Measurements from ENCODE around the gene EIF2A.
A peak's percentile ranks its signal among the peaks of the same experiment; 100 is the strongest.

The EIF2A gene

DNA sequence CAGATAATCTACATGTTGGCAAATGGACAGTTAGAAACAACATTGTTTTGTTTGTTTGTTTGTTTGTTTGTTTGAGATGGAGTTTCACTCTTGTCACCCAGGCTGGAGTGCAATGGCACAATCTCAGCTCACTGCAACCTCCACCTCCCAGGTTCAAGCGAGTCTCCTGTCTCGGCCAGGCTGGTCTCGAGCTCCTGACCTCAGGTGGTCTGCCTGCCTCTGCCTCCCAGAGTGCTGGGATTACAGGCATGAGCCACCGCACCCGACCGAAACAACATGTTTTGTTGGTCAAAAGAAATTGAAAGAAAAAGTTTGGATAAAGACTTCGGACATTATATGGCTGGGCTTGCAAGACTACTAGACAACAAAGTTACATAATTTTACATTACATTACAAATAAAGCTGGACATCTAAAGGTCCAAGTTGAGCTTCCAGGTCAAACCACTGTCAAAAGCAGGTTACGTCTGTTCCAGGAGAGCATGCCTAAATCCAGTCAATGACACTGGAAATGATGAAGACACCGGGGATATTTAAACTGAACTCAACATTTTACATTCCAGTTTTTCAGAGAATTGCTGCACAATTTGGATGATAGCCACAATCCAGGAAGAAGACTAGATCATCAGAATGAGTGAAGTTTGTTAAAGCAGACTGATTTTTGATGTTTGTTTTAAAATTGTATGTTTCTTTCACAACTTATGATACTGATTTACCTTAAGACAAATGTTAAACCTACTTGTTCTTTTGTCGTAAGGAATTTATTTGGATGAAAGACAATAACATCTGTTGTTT lies 18.9 kb upstream of the EIF2A start:
- H3K4me1 ChIP-seq (ENCODE audit: insufficient read depth, low read length) = no peaks in the 10 kb centered on the region
- no peaks in the 10 kb centered on the region for H3K9me3 ChIP-seq (ENCODE audit: low read length)
- no peak overlapping the region for H3K4me3 ChIP-seq (ENCODE audit: low read length)
- no peaks in the 10 kb centered on the region for H3K36me3 ChIP-seq (ENCODE audit: insufficient read depth, low read length)
- no peaks in the 10 kb centered on the region for H3K27me3 ChIP-seq (ENCODE audit: insufficient read depth, low read length)
- H2AFZ ChIP-seq (ENCODE audit: low read depth, low read length) = no peak overlapping the region

DNA sequence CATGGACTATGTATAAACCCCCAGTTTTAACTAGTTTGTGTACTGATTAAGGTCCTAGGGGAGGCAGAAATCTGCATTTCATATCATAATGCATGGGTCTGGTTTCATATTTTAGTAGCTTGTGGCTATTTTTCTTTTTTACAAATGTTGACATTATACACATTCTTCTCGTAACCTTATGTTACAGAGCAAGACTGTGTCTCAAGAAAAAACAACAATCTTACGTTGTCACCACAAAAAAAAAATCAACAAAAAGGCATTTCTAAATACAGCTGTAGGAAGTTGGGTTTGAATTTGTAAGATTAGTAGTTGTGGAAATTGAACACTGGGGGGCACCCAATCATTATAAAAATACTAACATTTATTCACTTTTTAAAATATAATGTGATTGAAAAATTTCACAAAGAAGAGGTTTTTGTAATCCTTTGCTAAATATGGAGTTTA lies 18.2 kb upstream of the EIF2A start:
- H2AFZ ChIP-seq (ENCODE audit: low read depth, low read length) = no peak overlapping the region
- no peaks in the 10 kb centered on the region for H3K36me3 ChIP-seq (ENCODE audit: insufficient read depth, low read length)
- H3K4me3 ChIP-seq (ENCODE audit: low read length) = no peak overlapping the region
- H3K27me3 ChIP-seq (ENCODE audit: insufficient read depth, low read length) = no peaks in the 10 kb centered on the region
- H3K9me3 ChIP-seq (ENCODE audit: low read length) = no peaks in the 10 kb centered on the region
- H3K4me1 ChIP-seq (ENCODE audit: insufficient read depth, low read length) = no peaks in the 10 kb centered on the region

DNA sequence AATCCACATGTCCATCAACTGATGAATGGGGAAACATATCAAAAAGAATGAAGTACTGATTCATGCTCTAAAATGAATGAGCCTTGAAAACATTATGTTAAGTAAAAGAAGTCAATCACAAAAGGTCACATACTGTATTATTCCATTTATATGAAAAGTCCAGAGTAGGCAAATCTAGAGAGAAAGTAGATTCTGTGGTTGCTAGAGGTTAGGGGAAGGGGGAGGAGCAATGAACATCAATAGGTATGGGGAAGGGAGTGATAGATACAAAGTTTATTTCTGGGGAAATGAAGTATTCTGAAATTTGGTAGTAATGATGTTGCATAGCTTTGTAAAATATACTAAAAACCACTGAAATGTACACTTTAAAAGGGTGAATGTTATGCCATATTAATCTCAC lies 14.8 kb upstream of the EIF2A start:
- Histone ChIP-seq H3K27me3 (ENCODE audit: insufficient read depth, low read length) (no peaks in the 10 kb centered on the region), H2AFZ (ENCODE audit: low read depth, low read length) (no peak overlapping the region), H3K4me1 (ENCODE audit: insufficient read depth, low read length) (no peaks in the 10 kb centered on the region), H3K4me3 (ENCODE audit: low read length) (no peak overlapping the region), H3K36me3 (ENCODE audit: insufficient read depth, low read length) (no peaks in the 10 kb centered on the region), H3K9me3 (ENCODE audit: low read length) (no peaks in the 10 kb centered on the region)

DNA sequence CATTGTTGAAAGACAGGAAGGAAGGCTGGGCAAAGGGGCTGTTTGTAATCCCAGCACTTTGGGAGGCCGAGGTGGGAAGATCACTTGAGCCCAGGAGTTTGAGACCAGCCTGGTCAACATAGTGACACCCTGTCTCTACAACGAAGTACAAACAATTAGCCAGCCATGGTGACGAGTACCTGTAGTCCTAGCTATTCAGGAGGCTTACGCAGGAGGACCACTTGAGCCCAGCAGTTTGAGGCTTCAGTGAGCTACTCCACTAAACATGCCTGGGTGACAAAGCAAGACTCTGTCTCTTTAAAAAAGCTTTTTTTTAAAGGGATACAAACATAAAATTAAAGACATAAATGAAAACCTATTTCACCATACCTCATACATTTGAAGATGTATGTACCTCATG lies 11.4 kb upstream of the EIF2A start:
- H3K4me1 ChIP-seq (ENCODE audit: insufficient read depth, low read length) = no peaks in the 10 kb centered on the region
- H3K4me3 ChIP-seq (ENCODE audit: low read length) = no peak overlapping the region
- H2AFZ ChIP-seq (ENCODE audit: low read depth, low read length) = no peak overlapping the region
- H3K36me3 ChIP-seq (ENCODE audit: insufficient read depth, low read length) = no peaks in the 10 kb centered on the region
- H3K9me3 ChIP-seq (ENCODE audit: low read length) = no peaks in the 10 kb centered on the region
- H3K27me3 ChIP-seq (ENCODE audit: insufficient read depth, low read length) = no peaks in the 10 kb centered on the region

DNA sequence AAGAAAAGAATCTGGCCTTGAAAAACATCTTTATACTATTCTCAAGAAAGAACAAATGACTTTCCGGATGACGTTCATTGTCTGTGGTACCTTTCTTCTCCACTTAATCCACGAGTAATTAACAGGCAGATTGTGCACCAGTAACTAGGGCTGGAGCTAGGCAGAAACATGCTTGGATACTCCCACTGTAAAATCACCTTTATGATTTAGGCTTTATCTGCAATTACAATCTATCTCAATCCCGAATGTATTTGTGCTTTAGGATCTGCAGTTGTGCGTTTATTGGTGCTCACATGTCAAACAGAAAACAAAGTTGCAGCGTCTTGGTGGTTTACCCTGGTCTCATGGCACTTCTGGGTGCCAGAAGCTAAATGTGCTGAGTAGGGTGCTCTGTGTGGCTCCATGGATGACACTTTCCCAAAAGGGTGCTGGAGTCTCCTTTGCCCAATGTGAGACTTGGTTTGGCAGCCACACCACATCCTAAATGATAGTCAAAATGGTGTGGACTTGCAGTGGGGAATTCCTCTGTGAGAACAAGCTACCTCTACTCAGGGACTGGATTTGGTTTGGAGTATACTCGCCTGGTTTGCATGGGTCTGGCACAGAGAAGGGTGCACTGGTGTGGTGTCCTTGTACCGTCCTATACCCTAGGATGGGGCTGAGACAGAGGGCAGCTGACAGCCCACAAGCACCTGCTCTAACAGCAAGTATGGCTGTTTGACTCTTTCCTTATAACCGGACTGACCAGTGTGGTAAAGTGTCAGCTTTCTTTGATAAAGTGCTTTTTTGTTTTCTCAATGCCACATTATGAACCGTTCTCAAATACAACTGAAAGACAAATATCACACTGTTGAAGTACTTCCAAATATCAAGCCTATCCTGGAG lies 8.0 kb upstream of the EIF2A start:
- Histone ChIP-seq H2AFZ (ENCODE audit: low read depth, low read length) (no peak overlapping the region), H3K27me3 (ENCODE audit: insufficient read depth, low read length) (no peaks in the 10 kb centered on the region), H3K9me3 (ENCODE audit: low read length) (no peaks in the 10 kb centered on the region), H3K4me3 (ENCODE audit: low read length) (no peak overlapping the region), H3K4me1 (ENCODE audit: insufficient read depth, low read length) (peaks cover 3% of the 10 kb centered on the region), H3K36me3 (ENCODE audit: insufficient read depth, low read length) (peaks cover 10% of the 10 kb centered on the region)

DNA sequence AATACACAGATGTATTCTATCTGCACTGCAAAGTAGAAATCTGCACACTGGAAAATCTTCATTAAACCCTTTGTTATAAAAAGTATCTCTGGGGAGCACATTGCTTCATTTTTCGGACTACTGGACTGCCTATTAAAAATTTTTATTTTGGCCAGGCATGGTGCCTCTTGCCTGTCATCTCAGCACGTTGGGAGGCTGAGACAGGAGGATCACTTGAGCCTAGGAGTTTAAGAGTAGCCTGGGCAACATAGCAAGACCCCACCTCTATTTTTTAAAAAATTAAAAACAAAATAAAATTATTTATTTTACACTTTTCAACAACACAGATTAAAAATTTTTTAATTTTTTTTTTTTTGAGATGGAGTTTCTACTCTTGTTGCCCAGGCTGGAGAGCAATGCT lies 6.3 kb upstream of the EIF2A start:
- H3K36me3 ChIP-seq (ENCODE audit: insufficient read depth, low read length) = peaks cover 17% of the 10 kb centered on the region
- no peak overlapping the region for H3K4me3 ChIP-seq (ENCODE audit: low read length)
- no peak overlapping the region for H2AFZ ChIP-seq (ENCODE audit: low read depth, low read length)
- no peaks in the 10 kb centered on the region for H3K9me3 ChIP-seq (ENCODE audit: low read length)
- H3K27me3 ChIP-seq (ENCODE audit: insufficient read depth, low read length) = no peaks in the 10 kb centered on the region
- peaks cover 17% of the 10 kb centered on the region for H3K4me1 ChIP-seq (ENCODE audit: insufficient read depth, low read length)

DNA sequence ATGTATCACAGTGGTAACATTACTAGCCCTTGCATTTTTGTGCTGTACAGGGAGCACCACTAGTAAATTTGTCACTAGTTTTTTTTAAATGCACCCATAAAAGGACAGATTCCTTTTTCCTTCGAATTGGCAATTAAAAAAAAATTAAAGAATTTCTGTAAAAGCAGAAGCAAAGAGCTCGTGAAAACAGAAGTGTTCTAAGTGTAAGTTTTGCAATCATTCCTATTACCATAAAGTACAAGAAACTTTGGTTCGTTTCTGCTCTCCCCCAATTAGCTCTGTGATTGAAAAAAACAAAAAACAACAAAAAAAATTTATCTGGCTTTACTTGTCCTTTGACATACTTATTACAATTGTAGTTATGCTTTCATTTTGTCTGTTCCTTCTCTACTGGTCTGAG lies 5.6 kb upstream of the EIF2A start:
- H3K9me3 ChIP-seq (ENCODE audit: low read length) = no peaks in the 10 kb centered on the region
- peaks cover 17% of the 10 kb centered on the region for H3K4me1 ChIP-seq (ENCODE audit: insufficient read depth, low read length)
- H3K36me3 ChIP-seq (ENCODE audit: insufficient read depth, low read length) = peaks cover 17% of the 10 kb centered on the region

DNA sequence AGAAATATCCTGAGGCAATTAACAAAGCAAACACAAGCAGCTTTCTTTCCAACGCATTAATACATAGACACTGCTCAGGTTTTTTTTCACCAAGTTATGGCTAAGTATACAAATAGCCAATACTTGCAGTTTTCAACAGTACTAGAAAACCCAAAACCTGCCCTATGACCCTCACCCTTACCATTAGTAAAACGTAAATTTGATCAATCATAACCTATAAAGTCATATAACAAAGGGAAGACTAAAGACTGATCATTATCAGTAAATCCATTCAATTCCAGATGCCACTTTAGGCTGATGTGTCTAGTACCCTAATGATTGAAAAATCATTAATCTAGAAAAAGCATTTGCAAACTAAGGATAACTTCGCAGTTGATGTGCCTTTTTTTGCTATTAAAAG lies 3.5 kb upstream of the EIF2A start:
- H3K27me3 ChIP-seq (ENCODE audit: insufficient read depth, low read length) = no peaks in the 10 kb centered on the region

More for the DNA sequence above, 5.6 kb upstream of the EIF2A start:
- Histone ChIP-seq H3K27me3 (ENCODE audit: insufficient read depth, low read length) (no peaks in the 10 kb centered on the region), H3K4me3 (ENCODE audit: low read length) (no peak overlapping the region), H2AFZ (ENCODE audit: low read depth, low read length) (no peak overlapping the region)

DNA sequence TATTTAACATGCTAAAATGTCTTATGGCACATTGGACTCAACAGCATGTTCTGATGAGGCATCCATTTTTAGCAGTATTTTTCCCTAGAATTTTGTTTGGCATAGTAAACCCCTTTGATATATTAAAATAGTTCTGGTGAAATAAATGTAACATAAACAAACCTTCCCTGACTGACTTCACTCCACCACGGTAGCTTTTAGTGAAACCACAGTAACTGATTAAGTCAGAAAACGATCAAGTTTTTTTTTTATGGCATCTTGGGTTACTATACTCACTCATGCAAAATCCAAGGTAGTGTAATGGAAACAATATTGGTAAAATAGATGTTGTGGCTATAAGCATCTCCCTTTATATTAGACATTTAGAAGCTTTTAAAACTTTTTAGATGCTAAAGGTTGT lies 3.1 kb upstream of the EIF2A start:
- Histone ChIP-seq H3K4me3 (ENCODE audit: low read length) (no peak overlapping the region), H3K9me3 (ENCODE audit: low read length) (no peaks in the 10 kb centered on the region), H3K27me3 (ENCODE audit: insufficient read depth, low read length) (no peaks in the 10 kb centered on the region), H2AFZ (ENCODE audit: low read depth, low read length) (no peak overlapping the region), H3K4me1 (ENCODE audit: insufficient read depth, low read length) (peaks cover 25% of the 10 kb centered on the region), H3K36me3 (ENCODE audit: insufficient read depth, low read length) (peaks cover 17% of the 10 kb centered on the region)

More for the DNA sequence above, 3.5 kb upstream of the EIF2A start:
- Histone ChIP-seq H3K9me3 (ENCODE audit: low read length) (no peaks in the 10 kb centered on the region), H3K36me3 (ENCODE audit: insufficient read depth, low read length) (peaks cover 17% of the 10 kb centered on the region), H3K4me3 (ENCODE audit: low read length) (no peak overlapping the region), H3K4me1 (ENCODE audit: insufficient read depth, low read length) (peaks cover 25% of the 10 kb centered on the region), H2AFZ (ENCODE audit: low read depth, low read length) (no peak overlapping the region)

DNA sequence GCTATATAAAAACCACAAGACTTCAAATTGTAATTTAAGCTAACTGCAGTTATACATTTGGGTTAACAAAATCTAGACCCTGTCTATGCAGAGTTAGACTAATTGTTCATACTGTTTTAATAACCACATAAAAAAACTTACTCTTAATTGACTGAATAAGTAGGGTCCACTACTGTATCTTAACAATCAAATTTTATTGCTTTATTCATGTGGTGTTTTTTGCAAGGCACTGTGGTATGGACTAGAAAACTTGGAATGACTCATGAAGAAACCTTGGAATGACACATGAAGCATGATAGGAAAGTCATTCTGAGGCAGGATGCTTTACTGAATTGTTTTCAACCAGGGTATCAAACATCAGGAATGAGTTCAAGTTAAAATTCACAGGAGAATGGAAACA lies 2.5 kb upstream of the EIF2A start:
- Histone ChIP-seq H3K4me3 (ENCODE audit: low read length) (peak overlapping the region; percentile 64), H3K36me3 (ENCODE audit: insufficient read depth, low read length) (peaks cover 17% of the 10 kb centered on the region), H3K4me1 (ENCODE audit: insufficient read depth, low read length) (peaks cover 25% of the 10 kb centered on the region), H2AFZ (ENCODE audit: low read depth, low read length) (no peak overlapping the region), H3K27me3 (ENCODE audit: insufficient read depth, low read length) (no peaks in the 10 kb centered on the region), H3K9me3 (ENCODE audit: low read length) (no peaks in the 10 kb centered on the region)

DNA sequence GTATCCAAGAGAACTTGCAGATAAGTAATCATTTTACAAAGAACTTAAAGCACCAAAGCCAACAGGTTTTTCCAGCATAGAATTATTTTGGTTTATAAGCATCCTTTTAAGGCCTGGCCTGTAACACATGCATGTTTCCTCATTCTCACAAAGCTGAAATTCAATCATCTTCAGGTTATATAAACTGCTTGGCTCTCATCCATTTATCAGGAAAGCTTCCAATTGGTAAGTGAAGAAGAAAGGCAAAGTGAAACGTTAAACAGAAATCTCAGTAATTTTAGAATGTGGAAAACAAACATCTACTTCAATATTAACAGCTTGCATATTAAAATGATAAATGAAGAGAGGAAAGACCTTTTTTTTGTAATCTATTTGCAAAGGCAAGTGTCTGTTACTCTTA lies 1.9 kb upstream of the EIF2A start:
- H3K9me3 ChIP-seq (ENCODE audit: low read length) = no peaks in the 10 kb centered on the region
- H3K27me3 ChIP-seq (ENCODE audit: insufficient read depth, low read length) = no peaks in the 10 kb centered on the region
- H3K4me3 ChIP-seq (ENCODE audit: low read length) = peak overlapping the region; percentile 64
- no peak overlapping the region for H2AFZ ChIP-seq (ENCODE audit: low read depth, low read length)
- peaks cover 28% of the 10 kb centered on the region for H3K4me1 ChIP-seq (ENCODE audit: insufficient read depth, low read length)
- peaks cover 17% of the 10 kb centered on the region for H3K36me3 ChIP-seq (ENCODE audit: insufficient read depth, low read length)

DNA sequence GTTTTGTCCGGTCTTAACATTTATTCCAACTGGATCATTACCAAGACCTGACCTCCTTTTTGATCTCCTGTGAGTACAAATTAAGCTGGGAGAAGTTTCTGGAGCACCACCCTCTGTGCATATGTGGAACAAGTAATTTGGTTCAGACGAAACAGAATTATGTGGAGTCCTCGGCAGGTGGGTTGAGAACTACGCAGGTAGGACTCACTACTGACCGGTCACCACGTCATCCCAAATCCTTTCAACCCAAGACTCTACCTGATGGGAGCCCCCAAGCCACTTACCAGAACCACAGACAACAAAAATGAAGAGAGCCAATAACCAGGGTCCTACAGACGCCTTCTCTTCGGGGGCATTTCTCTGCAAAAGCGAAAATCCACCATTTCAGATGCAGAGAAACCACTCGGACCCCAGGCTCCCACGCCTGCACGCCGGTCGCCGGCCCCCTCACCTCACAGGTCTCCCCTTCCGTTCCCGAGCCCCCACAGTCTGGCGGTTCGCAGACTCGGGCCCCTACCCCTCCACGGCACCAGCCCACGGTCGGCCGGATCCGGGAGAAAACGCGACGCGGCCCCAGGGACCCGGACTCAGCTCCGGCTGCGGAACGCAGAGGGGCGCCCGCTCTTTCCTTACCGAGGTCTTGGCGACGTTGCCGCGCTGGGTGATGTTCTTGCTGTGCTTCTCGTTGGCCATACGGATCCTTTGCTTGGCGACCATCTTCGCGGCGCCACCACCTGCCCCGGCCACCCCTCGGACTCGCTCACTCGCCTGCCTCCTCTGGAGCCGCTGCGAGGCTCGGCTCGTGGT lies 965 bp upstream of the EIF2A start:
- H3K4me3 ChIP-seq (ENCODE audit: low read length) = peak overlapping the region; percentile 64
- H3K27me3 ChIP-seq (ENCODE audit: insufficient read depth, low read length) = no peaks in the 10 kb centered on the region
- peaks cover 17% of the 10 kb centered on the region for H3K36me3 ChIP-seq (ENCODE audit: insufficient read depth, low read length)
- peak overlapping the region; percentile 51 for H2AFZ ChIP-seq (ENCODE audit: low read depth, low read length)
- H3K9me3 ChIP-seq (ENCODE audit: low read length) = no peaks in the 10 kb centered on the region
- peaks cover 28% of the 10 kb centered on the region for H3K4me1 ChIP-seq (ENCODE audit: insufficient read depth, low read length)

Data from neuron (in vitro differentiated cells).